Mammary microvascular endothelial cell (primary cell): Measurements from ENCODE around the gene CA14. TPM values are rescaled to one million over a fixed set of nuclear protein-coding genes. Genes with fewer than 3 reads are reported as not detected.

Experiments used
- total RNA-seq: library from RNA; depleted of rRNA; stranded (reverse); fragments of >200 nt; gene quantifications from 2 replicates; pipeline ENCODE4 v1.2.3, GENCODE V29; 2015

The CA14 gene
- total RNA-seq, result not detected in 2 replicates

DNA sequence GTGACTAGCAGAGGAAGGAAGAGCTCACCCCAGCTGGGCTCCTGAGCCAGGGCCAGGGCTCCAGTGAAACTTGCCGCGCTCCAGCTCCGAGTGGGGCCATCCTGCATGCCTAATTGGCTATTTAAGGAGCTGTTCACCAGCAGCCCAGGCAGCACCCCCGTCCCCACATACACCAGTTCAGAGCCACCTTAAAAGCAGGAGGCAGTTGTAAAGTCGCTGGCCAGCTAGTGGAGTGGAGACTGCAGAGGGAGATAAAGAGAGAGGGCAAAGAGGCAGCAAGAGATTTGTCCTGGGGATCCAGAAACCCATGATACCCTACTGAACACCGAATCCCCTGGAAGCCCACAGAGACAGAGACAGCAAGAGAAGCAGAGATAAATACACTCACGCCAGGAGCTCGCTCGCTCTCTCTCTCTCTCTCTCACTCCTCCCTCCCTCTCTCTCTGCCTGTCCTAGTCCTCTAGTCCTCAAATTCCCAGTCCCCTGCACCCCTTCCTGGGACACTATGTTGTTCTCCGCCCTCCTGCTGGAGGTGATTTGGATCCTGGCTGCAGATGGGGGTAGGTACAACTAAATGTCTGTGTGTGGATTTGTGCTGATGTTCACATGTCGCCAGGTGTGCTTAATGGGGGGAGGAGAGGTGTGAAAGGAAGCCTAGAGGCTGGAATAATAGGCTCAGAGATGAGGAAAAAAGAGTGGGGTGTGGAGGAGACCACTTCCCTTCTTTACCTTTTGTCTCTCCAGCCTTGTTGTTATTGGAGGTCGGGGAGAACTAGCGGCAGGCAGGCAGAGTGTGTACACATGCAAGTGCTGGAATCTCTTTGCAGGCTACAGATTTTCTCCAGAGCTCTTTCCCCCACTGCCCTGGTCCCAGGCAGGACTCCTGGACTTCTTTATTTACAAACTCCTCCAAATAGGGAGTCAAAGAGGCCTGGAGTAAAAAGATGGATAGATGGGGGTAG is at the start of gene CA14:
Gene CA14 (plus strand): TSS at position 151 of the 962 bp plus-strand sequence. CDS start 355 bp downstream, at position 506.

DNA sequence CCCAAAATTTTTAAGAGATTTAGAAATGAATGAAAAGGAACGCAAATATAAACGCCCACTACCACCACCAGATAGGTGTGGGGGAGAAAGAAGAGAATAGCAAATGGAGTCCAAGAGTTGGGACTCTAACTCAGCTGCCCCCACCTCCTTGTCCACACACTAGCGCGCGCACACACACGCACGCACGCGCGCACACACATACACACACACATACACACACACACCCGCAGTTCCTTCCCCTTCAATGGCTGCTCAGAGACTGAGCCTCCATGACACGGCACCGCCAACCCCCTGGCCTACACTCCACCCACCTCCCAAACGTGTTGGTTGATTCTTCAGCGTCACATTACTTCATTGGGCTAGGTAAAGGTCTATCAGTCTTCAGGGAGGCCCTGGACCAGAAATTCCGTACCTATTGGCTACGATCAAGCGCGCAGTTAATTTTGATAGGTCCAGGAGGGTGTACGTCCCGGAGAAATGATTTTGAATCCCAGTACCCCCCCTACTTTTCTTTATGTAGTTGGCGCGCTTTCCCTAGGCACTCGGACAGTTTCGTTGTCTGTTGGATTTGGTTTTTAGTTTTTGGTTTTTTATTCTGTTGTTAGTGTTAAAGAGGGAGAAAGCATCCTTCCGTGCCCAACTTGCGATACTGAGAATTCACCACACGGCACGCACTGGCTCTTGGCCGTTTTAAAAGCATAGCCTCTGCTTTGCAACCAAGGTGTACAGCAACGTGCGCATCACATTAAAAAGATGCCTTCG is 21.5 kb upstream of the CA14 start, which contains the start of gene ANP32E:
Gene ANP32E (minus strand): TSS at position 261 of the 762 bp plus-strand sequence. CDS start 326 bp downstream, outside the sequence.

GRCh38 chr1:150268705-150269403 is 11.3 kb downstream of the CA14 start, which contains the start of gene APH1A:
TSS of gene APH1A (minus strand) at chr1:150269016. CDS start at chr1:150268810, 206 bp downstream.

GRCh38 chr1:150281758-150282557 is 24.4 kb downstream of the CA14 start, which contains the start of gene CIART:
TSS of gene CIART (plus strand) at chr1:150282554. CDS start at chr1:150283268, 714 bp downstream.

DNA sequence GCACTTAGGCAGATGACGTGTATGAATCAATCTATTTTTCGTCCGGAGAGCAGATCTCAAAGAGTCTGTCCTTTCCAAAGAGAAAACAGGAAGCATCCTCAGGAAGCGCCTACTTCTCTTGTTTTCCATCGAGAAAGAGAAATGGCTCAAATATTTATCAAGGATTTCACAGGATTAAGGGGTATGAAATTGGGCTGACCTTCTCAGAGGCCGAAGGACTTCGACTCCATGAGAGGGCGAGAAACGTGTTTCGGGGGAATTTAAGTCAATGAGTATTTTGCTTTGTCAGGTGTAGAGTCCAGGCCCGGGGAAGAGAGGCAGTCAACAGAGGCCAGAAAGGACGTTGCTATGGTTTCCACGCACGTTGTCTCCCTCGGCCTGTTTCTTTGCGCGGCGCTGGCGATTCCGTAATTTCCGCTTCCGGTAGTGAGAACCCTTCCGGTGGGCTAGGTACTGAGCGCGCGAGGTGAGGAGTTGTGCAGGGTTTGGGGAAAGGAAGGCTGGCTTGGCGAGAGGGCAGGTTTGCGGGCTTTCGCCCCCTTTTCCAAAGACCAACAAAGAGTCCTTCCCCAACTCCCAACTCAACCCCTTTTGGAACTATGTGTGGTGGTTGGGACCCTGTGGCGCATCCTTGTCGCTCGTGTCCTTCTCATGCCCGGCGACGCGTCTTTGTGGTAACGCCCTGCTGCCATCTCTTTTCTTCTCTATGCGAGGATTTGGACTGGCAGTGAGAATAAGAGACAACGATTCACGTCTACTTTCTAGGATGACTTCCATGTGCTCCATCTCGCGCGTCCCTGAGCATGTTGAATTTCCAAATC is 36.1 kb downstream of the CA14 start, which contains the start of gene MRPS21:
Gene MRPS21 (plus strand): TSS at position 429 of the 821 bp plus-strand sequence. CDS start 506 bp downstream, outside the sequence.

Other genes with a start within 250 kb of the CA14 start
- 8.0 and 9.3 TPM in 2 replicates for gene OTUD7B, start 247.0 kb upstream of the CA14 start, total RNA-seq
- 20.5 and 30.6 TPM in 2 replicates for gene VPS45, start 190.0 kb upstream of the CA14 start, total RNA-seq
- 85.1 and 90.5 TPM in 2 replicates for gene PLEKHO1, start 107.9 kb upstream of the CA14 start, total RNA-seq
- 23.8 and 25.1 TPM in 2 replicates for gene ANP32E, start 21.7 kb upstream of the CA14 start, total RNA-seq
- 146 and 148 TPM in 2 replicates for gene APH1A, start 11.2 kb downstream of the CA14 start, total RNA-seq
- 45.0 and 60.8 TPM in 2 replicates for gene C1orf54, start 15.0 kb downstream of the CA14 start, total RNA-seq
- gene CIART, start 24.8 kb downstream of the CA14 start, total RNA-seq, result 0.60 and 1.1 TPM in 2 replicates
- gene MRPS21, start 36.1 kb downstream of the CA14 start, total RNA-seq, result 44.3 and 55.1 TPM in 2 replicates
- 30.2 and 34.8 TPM in 2 replicates for gene PRPF3, start 63.8 kb downstream of the CA14 start, total RNA-seq
- 7.2 and 8.9 TPM in 2 replicates for gene RPRD2, start 106.4 kb downstream of the CA14 start, total RNA-seq
- 15.6 and 19.0 TPM in 2 replicates for gene TARS2, start 229.6 kb downstream of the CA14 start, total RNA-seq